Neural progenitor cell (in vitro differentiated cells): ENCODE results near the gene STAG1.

ENCODE experiments used
- CTCF ChIP-seq: fragments of 200-600 bp; sonication (generic); IDR thresholded peaks from 2 replicates; pipeline ENCODE4 v1.5.1; 2017; ENCODE audit warnings: antibody characterized with exemption, mild to moderate bottlenecking
- EZH2phosphoT487 ChIP-seq: fragments of 200-600 bp; sonication (generic); IDR thresholded peaks from 2 replicates; pipeline ENCODE4 v1.6.1; 2017; ENCODE audit warnings: antibody characterized with exemption

- TF ChIP-seq CTCF (no peak), EZH2phosphoT487 (no peak)
These were observed 11.1 kb downstream of the STAG1 start for GRCh38 chr3:136741063-136741462.
